K562 (cell line): ENCODE measurements around the gene SETDB1. TPM values are rescaled to one million over a fixed set of nuclear protein-coding genes. Genes with fewer than 3 reads are reported as not detected.

Source experiments
- ATAC-seq: fragments of 200-7000 bp; cut with Tn5 transposase; 3 replicates; pipeline ENCODE4 v1.9.1; 2020; ENCODE audit warnings: moderate library complexity
- BruUV-seq: library from RNA; stranded (reverse); fragments of 400-500 nt; replicated peaks from 2 replicates; lab custom pipeline; 2021; lab: Mats Ljungman, UMichigan
- CTCF ChIA-PET: fragments of 300-600 bp; formaldehyde crosslinking; extraction: SDS; loops from one replicate; lab custom pipeline; 2021; ENCODE audit warnings: low intra/inter-chr PET ratio; lab: Yijun Ruan, JAX
- POLR2A ChIA-PET: fragments of 300-600, 350-650 bp; sonication (Branson Sonifier 250); formaldehyde crosslinking; extraction: SDS; loops from one replicate; lab custom pipeline; 2021; ENCODE audit warnings: antibody characterized with exemption, inconsistent platforms; lab: Yijun Ruan, JAX
- DNase-seq, 4 experiments: peaks; one replicate each; pipeline versions ENCODE4 v3.0.0 to v3.0.0-alpha.2; 2011 to 2018; ENCODE audit warnings: low spot score in 3 of 4, mixed read lengths in 3 of 4; ENCODE audit errors: extremely low read depth in 1 of 4
- FAIRE-seq: peaks from 2 replicates; lab custom pipeline; 2011; peaks lifted over from hg19 to GRCh38; lab: Jason Lieb, UNC
- H2AFZ ChIP-seq: 2 replicates; pipeline ENCODE4 v1.6.0; 2011; ENCODE audit warnings: low read depth, low read length, control low read depth, inconsistent platforms
- H3K27ac ChIP-seq: fragments of 200-600 bp; 3 replicates; pipeline ENCODE4 v1.8.0; 2011; ENCODE audit warnings: low read depth, mild to moderate bottlenecking, control low read depth, inconsistent platforms, low read length, moderate library complexity, mixed read lengths; ENCODE audit errors: extremely low read depth
- H3K27me3 ChIP-seq, 2 experiments: fragments of 300-600 bp in 1 of 2; 2 replicates in 1 of 2; 3 replicates in 1 of 2; pipeline versions ENCODE4 v1.6.0 to v1.8.0; 2011; ENCODE audit warnings: inconsistent platforms in 2 of 2, low read length in 2 of 2, mild to moderate bottlenecking in 1 of 2, mixed read lengths in 1 of 2, moderate library complexity in 1 of 2; ENCODE audit not compliant: control insufficient read depth in 2 of 2, insufficient read depth in 2 of 2
- H3K36me3 ChIP-seq: fragments of 300-600 bp; 3 replicates; pipeline ENCODE4 v1.8.0; 2011; ENCODE audit warnings: mild to moderate bottlenecking, low read length, inconsistent platforms; ENCODE audit not compliant: control insufficient read depth, insufficient read depth
- H3K4me1 ChIP-seq, 2 experiments: fragments of 200-600 bp in 1 of 2; replicated peaks in 1 of 2; 2 replicates in 1 of 2; 3 replicates in 1 of 2; pipeline versions ENCODE4 v1.5.1 to v1.8.0; 2011; ENCODE audit warnings: inconsistent platforms in 2 of 2, low read length in 2 of 2, mild to moderate bottlenecking in 1 of 2, mixed read lengths in 1 of 2, moderate library complexity in 1 of 2; ENCODE audit not compliant: control insufficient read depth in 2 of 2, insufficient read depth in 2 of 2
- H3K4me2 ChIP-seq: 2 replicates; pipeline ENCODE4 v1.6.1; 2011; ENCODE audit warnings: low read length, control low read depth, inconsistent platforms, mixed read lengths; ENCODE audit not compliant: insufficient read depth
- H3K4me3 ChIP-seq: fragments of 200-600 bp; sonication (generic), shearing (Covaris generic); 2 replicates; pipeline ENCODE4 v1.5.1; 2016; ENCODE audit warnings: control low read depth, inconsistent platforms
- H3K79me2 ChIP-seq: fragments of 200-600 bp; 3 replicates; pipeline ENCODE4 v1.8.0; 2011; ENCODE audit warnings: low read length, inconsistent platforms; ENCODE audit not compliant: control insufficient read depth, insufficient read depth
- H3K9ac ChIP-seq, 2 experiments: 2 replicates each; pipeline versions ENCODE4 v1.6.0 to v1.6.1; 2011; ENCODE audit warnings: low read depth in 2 of 2, low read length in 2 of 2, control low read depth in 1 of 2, inconsistent platforms in 1 of 2, mild to moderate bottlenecking in 1 of 2, mixed read lengths in 1 of 2; ENCODE audit not compliant: insufficient read depth in 1 of 2
- H3K9me1 ChIP-seq: one replicate; pipeline ENCODE4 v1.6.0; 2011; ENCODE audit warnings: inconsistent platforms, mild to moderate bottlenecking, low read length, moderate library complexity; ENCODE audit not compliant: control insufficient read depth, insufficient read depth
- H3K9me3 ChIP-seq: replicated peaks from 2 replicates; pipeline ENCODE4 v1.5.1; 2011; ENCODE audit warnings: low read depth, low read length, inconsistent platforms; ENCODE audit not compliant: control insufficient read depth, insufficient read depth
- H4K20me1 ChIP-seq: replicated peaks from 2 replicates; pipeline ENCODE4 v1.6.1; 2011; ENCODE audit warnings: low read length, inconsistent platforms, mixed read lengths; ENCODE audit not compliant: control insufficient read depth, insufficient read depth
- AFF1 ChIP-seq, 2 experiments: fragments of 450-650 bp; IDR thresholded peaks; 2 replicates each; pipeline ENCODE4 v1.6.1; 2018; ENCODE audit warnings: mild to moderate bottlenecking in 2 of 2, low read depth in 1 of 2; ENCODE audit not compliant: partially characterized antibody in 2 of 2
- E2F1 ChIP-seq: sonication (generic); formaldehyde crosslinking; IDR thresholded peaks from 2 replicates; pipeline ENCODE4 v1.8.1; 2023; ENCODE audit warnings: mild to moderate bottlenecking, missing genetic modification reagents, moderate library complexity
- E2F4 ChIP-seq: sonication (generic); formaldehyde crosslinking; IDR thresholded peaks from 2 replicates; pipeline ENCODE4 v1.8.0; 2022; ENCODE audit warnings: mild to moderate bottlenecking, low read depth, missing genetic modification reagents
- HMBOX1 ChIP-seq: sonication (generic); IDR thresholded peaks from 2 replicates; pipeline ENCODE4 v1.6.1; 2016
- KAT7 ChIP-seq: sonication (generic); formaldehyde crosslinking; IDR thresholded peaks from 2 replicates; pipeline ENCODE4 v1.8.0; 2022; ENCODE audit warnings: missing genetic modification reagents, mild to moderate bottlenecking, borderline replicate concordance
- MAZ ChIP-seq, 2 experiments: fragments of 450-650 bp in 1 of 2; sonication (generic) in 1 of 2; formaldehyde crosslinking; IDR thresholded peaks in 1 of 2; conservative IDR thresholded peaks in 1 of 2; 2 replicates each; pipeline versions ENCODE4 v1.4.0 to v1.5.0; 2020; ENCODE audit warnings: mild to moderate bottlenecking in 1 of 2, missing genetic modification reagents in 1 of 2
- PREB ChIP-seq: sonication (generic); formaldehyde crosslinking; IDR thresholded peaks from 2 replicates; pipeline ENCODE4 v1.8.1; 2023; ENCODE audit warnings: mild to moderate bottlenecking, missing genetic modification reagents
- ZNF146 ChIP-seq: IDR thresholded peaks from one replicate; pipeline ENCODE4 v1.6.1; 2018; ENCODE audit warnings: missing compliant biosample characterization; ENCODE audit not compliant: unreplicated experiment
- WGBS: fragments of 100-300 bp; shearing (Covaris generic); methylation state at CpG from one replicate; pipeline ENCODE4 v1.1.6; 2016; ENCODE audit warnings: low coverage, mixed read lengths; ENCODE audit not compliant: insufficient coverage; ENCODE audit errors: missing lambda C conversion rate; 5-methylcytosine and 5-hydroxymethylcytosine counted together
- in situ Hi-C: fragments of 300-500 bp; cut with MboI; formaldehyde crosslinking; loops from 4 replicates; pipeline ENCODE4 v1.15.0; 2018; ENCODE audit warnings: inconsistent platforms, mixed read lengths
- intact Hi-C: fragments of 100-400 bp; cut with micrococcal nuclease; formaldehyde crosslinking; loops from 2 replicates; pipeline ENCODE4 v1.14.2; 2022
- polyA plus RNA-seq, 8 experiments: library from polyadenylated mRNA; depleted of rRNA in 4 of 8; stranded (reverse) in 5 of 8; unstranded in 3 of 8; fragments of >200 nt; fragmentation: Nextera tagmentation in 2 of 8; fragmentation: Illumina TruSeq in 1 of 8; extraction: Ambion mirVana in 2 of 8; extraction: Trizol in 1 of 8; gene quantifications; 2 replicates each; pipeline versions ENCODE4 v1.2.1 to v1.2.3, GENCODE V29; 2011 to 2014; ENCODE audit warnings: inconsistent platforms in 1 of 8, missing spikeins in 1 of 8
- total RNA-seq, 7 experiments: library from RNA; depleted of rRNA in 6 of 7; stranded (reverse); fragments of >200 nt in 6 of 7; fragmentation: Illumina TruSeq in 2 of 7; extraction: Trizol in 2 of 7; gene quantifications; 2 replicates each; pipeline versions ENCODE4 v1.2.1 to v1.2.3, GENCODE V29; 2011 to 2021; ENCODE audit warnings: low replicate concordance in 1 of 7

Gene SETDB1
- total and polyA plus RNA-seq, 9 of the 15 experiments (the other 6 are each of a cell fraction or from before 2014, with no cell fraction given), result 21.5 to 64.4 (median 42.0) TPM

- H3K4me1 ChIP-seq, result peaks cover 44 to 52% of the 10 kb centered on the region in 2 experiments
- intact Hi-C loops, result loop anchor here (5.0 kb wide), 2 partner anchors 48 to 63 kb away; partner anchors contain the start of genes CDC42SE1 and GABPB2
These were observed 83.0 kb downstream of the SETDB1 start for GRCh38 chr1:151009206-151009587.

More at GRCh38 chr1:151009206-151009587, 83.0 kb downstream of the SETDB1 start:
- TF ChIP-seq MAZ (CRISPR knock-in tag; conservative IDR thresholded peaks at IDR 0.05 in 1 of 2, IDR thresholded peaks at IDR 0.05 in 1 of 2) (0 out of 4 replicates have a peak, but pooled peaks of 1 of the 2 experiments have one; percentile 12), AFF1 (IDR thresholded peaks at IDR 0.05; ENCODE audit: low read depth in 1 of 2, partially characterized antibody in 2 of 2) (peak in 1 of 2 experiments; percentile 7), PREB (CRISPR knock-in tag) (0 out of 2 replicates have a peak, but pooled peaks have one; percentile 68), E2F1 (CRISPR knock-in tag) (0 out of 2 replicates have a peak, but pooled peaks have one; percentile 17), HMBOX1 (peak; percentile 66; the same call in 1 of the 2 replicates), KAT7 (CRISPR knock-in tag) (0 out of 2 replicates have a peak, but pooled peaks have one; percentile 31), E2F4 (no peak), ZNF146 (no peak)
- in situ Hi-C loops, result no loop called here
- ATAC-seq (peak; percentile 31; the same call in 2 of the 3 replicates), FAIRE-seq (no peak), DNase-seq (peak in 1 of 4 experiments; percentile 55)
- Histone ChIP-seq H3K27me3 (no peaks in the 10 kb centered on the region), H3K9me3 (no peaks in the 10 kb centered on the region), H3K9ac (peak overlapping the region; percentile 88 to 95), H3K79me2 (peaks cover 50% of the 10 kb centered on the region), H2AFZ (peak overlapping the region; percentile 96), H3K4me3 (peak overlapping the region; percentile 87), H4K20me1 (no peaks in the 10 kb centered on the region), H3K4me2 (peak overlapping the region; percentile 100), H3K36me3 (peaks cover 13% of the 10 kb centered on the region; the same call in 2 of the 3 replicates), H3K9me1 (no peaks in the 10 kb centered on the region), H3K27ac (peak overlapping the region; percentile 92)
- BruUV-seq, result no TSS peak
- WGBS, result 0% methylated on average over 3 of the region's 3 CpGs
- POLR2A ChIA-PET, result interaction anchor here (0.6 to 1.2 kb wide), 4 partner anchors 23 to 381 kb away, joined by 3 to 4 read pairs (median 3); partner anchors contain the start of gene GABPB2
- CTCF ChIA-PET, result no interaction called here
